NT2/D1 (cell line): Measurements from ENCODE around the gene FAM118B.
A peak's percentile ranks its signal among the peaks of the same experiment; 100 is the strongest.
"Not testable (repeated sequence)": the region's sequence is repeated elsewhere in the genome, so short reads cannot be mapped to it uniquely, and the experiment has no call there.

Experiments used
- DNase-seq: peaks from one replicate; pipeline ENCODE4 v3.0.0-alpha.2; 2011; ENCODE audit warnings: low read depth, low spot score
- H3K27me3 ChIP-seq: 2 replicates; pipeline ENCODE4 v1.6.0; 2011; ENCODE audit warnings: mild to moderate bottlenecking; ENCODE audit not compliant: insufficient read length, insufficient read depth
- H3K36me3 ChIP-seq: 2 replicates; pipeline ENCODE4 v1.6.1; 2011; ENCODE audit warnings: mild to moderate bottlenecking, low read length, mixed read lengths; ENCODE audit not compliant: insufficient read depth, insufficient read length
- H3K4me1 ChIP-seq: 2 replicates; pipeline ENCODE4 v1.5.1; 2011; ENCODE audit not compliant: insufficient read depth, insufficient read length
- H3K4me3 ChIP-seq: 2 replicates; pipeline ENCODE4 v1.5.1; 2011; ENCODE audit warnings: low read depth; ENCODE audit not compliant: insufficient read length
- H3K9ac ChIP-seq: 2 replicates; pipeline ENCODE4 v1.6.0; 2011; ENCODE audit warnings: low read depth; ENCODE audit not compliant: insufficient read length
- H3K9me3 ChIP-seq: 2 replicates; pipeline ENCODE4 v1.5.1; 2011; ENCODE audit warnings: mild to moderate bottlenecking, low read length; ENCODE audit not compliant: insufficient read depth
- SUZ12 ChIP-seq: IDR thresholded peaks from 2 replicates; pipeline ENCODE4 v1.6.1; 2011; ENCODE audit not compliant: insufficient read length, insufficient read depth; ENCODE audit errors: extremely low read depth
- YY1 ChIP-seq: IDR thresholded peaks from 2 replicates; pipeline ENCODE4 v1.6.1; 2011; ENCODE audit not compliant: insufficient read length, insufficient read depth
- ZNF274 ChIP-seq: IDR thresholded peaks from 2 replicates; pipeline ENCODE4 v1.6.1; 2011; ENCODE audit warnings: mild to moderate bottlenecking, low read depth, low read length

FAM118B gene

DNA sequence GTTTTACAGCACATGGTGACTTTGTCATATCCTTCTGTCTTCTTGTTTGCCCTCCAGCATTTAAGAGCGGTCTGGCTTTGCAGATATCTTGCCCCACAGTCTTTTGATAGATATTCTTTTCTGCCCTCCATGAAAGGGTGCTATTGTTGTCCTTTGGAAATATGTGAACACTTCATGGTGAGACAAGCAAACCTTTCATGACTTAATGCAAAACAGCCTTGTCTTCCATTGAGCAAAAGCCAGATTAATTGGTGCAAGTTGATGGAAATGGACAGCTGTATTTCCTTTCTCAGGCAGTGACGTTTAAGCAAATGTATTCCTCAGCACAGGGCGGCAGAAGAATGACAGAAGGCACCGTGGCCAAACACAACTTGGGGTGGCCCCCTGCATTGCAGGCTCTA, 96.7 kb downstream of the FAM118B start:
- DNase-seq = no peak
- peaks cover 11% of the 10 kb centered on the region for H3K36me3 ChIP-seq
- H3K27me3 ChIP-seq = no peaks in the 10 kb centered on the region
- H3K9ac ChIP-seq = no peak overlapping the region
- no peaks in the 10 kb centered on the region for H3K4me1 ChIP-seq
- H3K9me3 ChIP-seq = no peaks in the 10 kb centered on the region
- no peak for TF ChIP-seq YY1
- no peak for TF ChIP-seq ZNF274
- no peak for TF ChIP-seq SUZ12
- H3K4me3 ChIP-seq = no peak overlapping the region

- H3K4me1 ChIP-seq, H3K4me3 ChIP-seq, H3K27me3 ChIP-seq, DNase-seq, H3K9ac ChIP-seq, H3K9me3 ChIP-seq: not testable (repeated sequence)
- H3K36me3 ChIP-seq = peaks cover 12% of the 10 kb centered on the region
Measured at GRCh38 chr11:126308771-126309170, 97.2 kb downstream of the FAM118B start.

DNA sequence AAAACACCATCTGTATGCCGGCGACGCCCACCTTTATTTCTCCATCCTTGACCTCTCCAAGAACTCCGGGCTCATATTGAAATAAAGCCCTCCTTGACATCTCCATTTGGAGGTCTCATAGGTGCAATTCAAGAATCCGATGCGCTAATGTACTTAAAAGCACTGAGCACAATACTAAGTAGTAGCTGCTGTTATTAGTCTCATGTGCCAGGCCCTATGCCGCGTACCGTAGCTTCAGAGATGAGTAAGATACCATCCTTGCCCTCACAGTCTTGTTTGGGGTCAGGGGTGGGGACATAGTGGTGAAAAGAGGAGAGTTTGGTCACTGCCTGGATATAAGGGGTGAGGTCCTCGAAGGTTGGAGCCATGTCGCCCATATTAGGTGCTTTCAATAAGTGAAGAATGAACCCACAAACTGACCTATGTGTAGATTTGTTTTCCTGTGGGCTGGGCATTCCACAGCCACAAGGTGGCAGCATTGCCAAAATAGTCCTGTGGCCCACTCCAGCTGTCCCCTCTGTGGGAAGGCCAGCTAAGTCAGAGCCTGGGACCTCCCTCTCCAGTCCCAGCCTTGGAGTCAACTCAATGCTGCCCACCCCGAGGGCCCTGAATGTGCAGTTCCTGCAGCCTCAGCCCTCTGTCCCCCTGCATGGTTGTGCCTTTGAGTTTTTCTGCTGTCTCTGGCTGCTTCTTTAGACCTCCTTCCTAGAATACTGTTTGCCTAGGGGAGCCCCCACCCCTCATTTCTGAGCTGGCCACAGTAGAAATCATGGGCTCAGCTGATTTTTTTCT, 98.8 kb downstream of the FAM118B start:
- no peaks in the 10 kb centered on the region for H3K27me3 ChIP-seq
- TF ChIP-seq SUZ12 (no peak), YY1 (no peak), ZNF274 (no peak)
- H3K9ac ChIP-seq = no peak overlapping the region
- peaks cover 15% of the 10 kb centered on the region for H3K36me3 ChIP-seq
- no peaks in the 10 kb centered on the region for H3K4me1 ChIP-seq
- peak; percentile 48 for DNase-seq
- H3K4me3 ChIP-seq = no peak overlapping the region
- H3K9me3 ChIP-seq = no peaks in the 10 kb centered on the region

- DNase-seq = no peak
- H3K9me3 ChIP-seq = no peaks in the 10 kb centered on the region
- no peak overlapping the region for H3K4me3 ChIP-seq
- no peak overlapping the region for H3K9ac ChIP-seq
- H3K27me3 ChIP-seq = no peaks in the 10 kb centered on the region
- peaks cover 15% of the 10 kb centered on the region for H3K36me3 ChIP-seq
- H3K4me1 ChIP-seq = no peaks in the 10 kb centered on the region
- no peak for TF ChIP-seq SUZ12
- no peak for TF ChIP-seq ZNF274
- no peak for TF ChIP-seq YY1
Measured at GRCh38 chr11:126310992-126311310, 99.4 kb downstream of the FAM118B start.

GRCh38 chr11:126311401-126312291, 100.1 kb downstream of the FAM118B start:
- Histone ChIP-seq H3K4me1 (no peaks in the 10 kb centered on the region), H3K27me3 (no peaks in the 10 kb centered on the region), H3K9me3 (no peaks in the 10 kb centered on the region), H3K9ac (no peak overlapping the region), H3K4me3 (no peak overlapping the region), H3K36me3 (peaks cover 12% of the 10 kb centered on the region)
- no peak for DNase-seq
- TF ChIP-seq ZNF274 (no peak), SUZ12 (no peak), YY1 (no peak)
